Measurements from ENCODE around the gene ZNF771.
A peak's percentile ranks its signal among the peaks of the same experiment; 100 is the strongest.

The ZNF771 gene

GRCh38 chr16:30407102-30407803 lies at the start of gene ZNF771:
ZNF771 (plus strand) TSS chr16:30407606; CDS start chr16:30408054, 448 bp downstream.
- peak; percentile 86 for DNase-seq

GRCh38 chr16:30357715-30358576 lies 49.5 kb upstream of the ZNF771 start:
- no peak for DNase-seq

DNA sequence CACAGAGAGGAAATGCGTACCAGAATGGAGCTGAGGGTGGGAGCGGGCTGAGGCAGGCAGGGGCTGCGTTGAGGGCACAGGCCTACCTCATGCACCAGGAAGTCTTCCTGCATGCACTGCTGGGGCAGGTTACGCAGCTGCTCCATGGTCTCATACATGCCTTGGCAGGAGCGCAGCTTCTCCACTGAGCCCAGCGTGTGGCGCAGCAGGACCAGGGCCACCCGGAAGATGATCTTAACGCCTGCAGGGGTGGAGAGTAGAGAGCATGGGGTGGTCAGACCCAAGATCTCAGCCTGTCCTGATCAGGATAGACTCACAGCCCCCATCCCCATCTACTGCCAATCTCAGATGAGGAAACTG lies 48.8 kb upstream of the ZNF771 start:
- DNase-seq, result no peak

GRCh38 chr16:30358990-30359870 lies 48.2 kb upstream of the ZNF771 start:
- DNase-seq, result no peak

GRCh38 chr16:30359871-30360170 lies 47.6 kb upstream of the ZNF771 start:
- DNase-seq, result no peak

DNA sequence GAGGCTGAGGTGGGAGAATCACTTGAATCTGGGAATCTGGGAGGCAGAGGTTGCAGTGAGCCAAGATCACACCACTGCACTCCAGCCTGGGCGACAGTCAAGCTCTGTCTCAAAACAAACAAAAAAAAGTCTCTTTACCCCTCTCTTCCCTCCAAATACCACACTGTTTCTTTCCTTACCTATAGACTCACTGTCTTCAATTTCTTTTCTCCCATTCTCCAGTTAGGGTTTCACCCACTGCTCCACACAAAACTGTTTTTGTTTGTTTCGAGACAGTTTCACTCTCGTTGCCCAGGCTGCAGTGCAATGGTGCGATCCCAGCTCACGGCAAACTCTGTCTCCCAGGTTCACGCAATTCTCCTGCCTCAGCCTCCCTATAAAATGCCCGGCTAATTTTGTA lies 46.2 kb upstream of the ZNF771 start:
- DNase-seq, result no peak

DNA sequence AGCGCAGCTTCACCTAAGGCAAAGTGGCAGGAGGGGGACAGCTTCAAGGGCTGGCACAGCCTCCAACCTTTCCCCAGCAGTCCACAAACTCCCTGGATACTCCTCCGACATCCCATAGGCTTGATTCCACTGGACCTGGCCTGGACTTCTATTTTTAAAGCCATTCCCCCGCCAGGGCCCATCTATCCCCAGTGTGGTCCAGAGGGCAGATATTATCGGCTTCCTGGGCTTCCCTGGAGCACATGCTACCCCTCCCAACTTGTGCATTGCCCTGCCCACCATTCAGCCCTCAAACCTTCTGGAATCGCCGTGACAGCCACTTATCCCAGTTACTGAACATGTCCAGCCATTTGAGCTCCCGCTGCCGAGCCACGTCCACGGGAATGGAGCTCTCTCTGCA lies 42.2 kb upstream of the ZNF771 start:
- DNase-seq, result no peak

DNA sequence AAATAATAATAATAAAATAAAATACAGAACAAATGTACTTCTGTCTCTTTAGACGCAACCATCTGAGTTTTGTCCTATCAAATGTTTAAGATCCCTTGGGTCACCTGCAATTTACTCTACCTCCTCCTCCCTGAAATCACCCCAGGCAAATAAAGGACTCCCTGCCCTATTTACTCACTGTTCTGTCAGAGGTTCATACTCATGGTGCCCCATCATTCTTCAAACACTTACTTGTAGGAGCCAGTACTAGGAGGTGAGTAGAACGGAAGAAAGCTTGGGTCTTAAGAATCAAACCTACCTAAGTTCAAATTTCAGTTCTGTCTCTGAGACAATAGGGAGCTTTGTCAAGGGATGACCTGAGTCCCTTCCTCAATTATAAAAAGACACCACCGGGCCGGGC lies 40.9 kb upstream of the ZNF771 start:
- DNase-seq, result no peak

GRCh38 chr16:30367349-30368009 lies 39.9 kb upstream of the ZNF771 start:
- DNase-seq, result no peak

GRCh38 chr16:30368122-30368791 lies 39.1 kb upstream of the ZNF771 start:
- peak; percentile 54 for DNase-seq

DNA sequence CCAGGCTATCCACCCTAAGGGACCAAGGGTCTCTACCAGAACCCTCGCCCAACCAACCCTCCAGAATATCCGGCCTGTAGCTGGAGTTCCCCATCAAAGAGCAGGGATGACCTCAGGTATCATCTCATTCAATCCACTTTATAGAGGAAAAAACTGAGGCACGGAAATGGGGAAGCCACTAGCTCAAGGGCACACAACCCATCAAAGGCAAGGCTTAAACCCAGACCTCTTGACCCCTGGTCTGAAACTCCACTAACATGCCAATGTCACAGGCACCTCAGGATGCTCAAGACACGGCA lies 38.7 kb upstream of the ZNF771 start:
- DNase-seq, result no peak

GRCh38 chr16:30369091-30369937 lies 38.1 kb upstream of the ZNF771 start:
- DNase-seq, result no peak

DNA sequence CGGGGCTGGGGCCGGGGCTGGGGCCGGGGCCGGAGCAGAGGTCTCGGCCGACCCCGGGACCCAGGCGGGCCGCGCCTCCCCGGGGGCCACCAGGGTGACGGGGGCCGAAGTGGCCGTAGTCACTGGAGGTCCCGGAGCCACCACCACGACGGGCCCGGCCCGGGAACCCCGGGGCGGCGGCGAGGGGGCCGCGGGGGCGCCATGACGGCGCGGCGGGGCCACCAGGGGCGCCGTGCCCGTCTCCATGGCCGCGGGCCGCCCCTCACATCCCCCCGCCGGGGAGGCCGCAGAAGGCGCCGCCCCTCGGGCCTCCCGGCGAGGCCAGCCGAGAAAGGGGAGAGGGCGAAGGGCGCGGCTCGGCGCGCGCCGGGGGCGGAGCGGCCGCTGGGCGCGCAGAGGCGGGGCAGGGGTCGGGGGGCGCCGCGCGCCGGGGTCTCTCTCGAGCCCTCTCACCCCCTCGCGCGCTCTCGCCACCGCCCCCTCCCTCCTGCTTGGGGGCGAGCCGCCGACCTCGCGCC lies 37.4 kb upstream of the ZNF771 start:
- no peak for DNase-seq

DNA sequence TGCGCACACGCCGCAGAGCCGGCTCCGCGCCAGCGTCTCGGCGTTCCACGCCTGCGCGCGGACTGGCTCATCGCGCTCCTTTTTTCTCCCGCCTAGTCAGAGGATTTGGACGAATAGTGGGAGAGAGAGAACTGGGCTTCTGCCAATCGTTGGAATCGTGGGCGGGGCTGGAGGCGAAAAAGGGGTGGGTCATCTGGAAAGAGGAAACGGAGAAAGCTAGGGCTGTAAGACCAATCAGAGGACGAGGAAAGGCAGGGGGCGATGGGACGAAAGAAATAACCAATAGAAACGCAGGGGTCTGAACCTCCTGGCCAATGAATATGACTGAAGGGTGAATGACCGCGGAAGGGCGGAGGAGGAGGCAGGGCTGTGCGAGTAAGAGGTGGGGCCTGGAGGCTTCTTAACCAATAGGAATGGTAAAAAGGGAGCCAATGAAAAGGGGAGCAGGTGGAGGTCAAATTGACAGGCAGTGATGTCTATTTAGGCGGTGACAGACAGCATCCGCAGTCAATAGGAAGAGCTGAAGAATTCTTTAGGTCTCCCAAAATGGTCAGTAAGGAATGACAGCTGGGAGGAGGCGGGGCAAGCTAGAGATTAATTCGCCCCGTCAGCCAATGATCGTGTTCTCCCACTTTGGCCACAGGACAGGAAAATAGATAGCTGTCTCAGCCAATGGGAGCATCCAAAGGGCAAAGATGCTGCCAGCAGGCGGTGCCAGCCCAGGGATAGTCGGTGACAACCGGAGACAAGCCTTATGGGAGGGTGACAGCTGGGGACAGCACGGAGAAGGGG lies 36.8 kb upstream of the ZNF771 start, which contains the start of gene TBC1D10B:
TBC1D10B (minus strand) TSS at position 39 of the 792 bp plus-strand sequence. CDS start 311 bp downstream, outside the sequence.
- peak; percentile 100 for DNase-seq

DNA sequence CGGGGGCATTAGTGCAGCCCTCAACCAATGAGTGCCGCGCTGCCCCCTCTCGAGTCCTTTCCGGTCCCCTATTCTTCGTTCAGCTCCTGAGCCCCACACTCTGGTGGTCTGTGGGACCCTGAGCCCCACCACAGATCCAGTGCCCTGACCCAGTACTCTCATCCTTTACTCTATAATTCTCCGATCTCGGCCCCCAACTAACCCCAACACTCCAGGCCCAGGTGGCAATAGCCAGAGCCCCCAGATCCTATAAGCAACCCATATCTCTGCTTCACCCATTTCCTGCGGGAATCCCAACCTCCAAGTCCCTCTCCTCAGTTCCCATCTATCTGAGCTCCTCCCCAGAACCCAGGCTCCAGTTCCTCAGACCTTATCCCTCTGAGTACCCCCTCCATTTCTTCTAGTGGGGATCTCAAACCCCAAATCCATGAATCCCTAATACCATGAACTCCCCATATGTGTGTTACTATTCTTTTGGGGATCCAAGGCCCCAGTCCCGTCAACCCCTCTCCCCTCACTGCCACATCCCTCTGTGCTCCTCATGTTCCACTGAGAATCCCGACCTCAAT lies 36.1 kb upstream of the ZNF771 start:
- DNase-seq, result no peak

DNA sequence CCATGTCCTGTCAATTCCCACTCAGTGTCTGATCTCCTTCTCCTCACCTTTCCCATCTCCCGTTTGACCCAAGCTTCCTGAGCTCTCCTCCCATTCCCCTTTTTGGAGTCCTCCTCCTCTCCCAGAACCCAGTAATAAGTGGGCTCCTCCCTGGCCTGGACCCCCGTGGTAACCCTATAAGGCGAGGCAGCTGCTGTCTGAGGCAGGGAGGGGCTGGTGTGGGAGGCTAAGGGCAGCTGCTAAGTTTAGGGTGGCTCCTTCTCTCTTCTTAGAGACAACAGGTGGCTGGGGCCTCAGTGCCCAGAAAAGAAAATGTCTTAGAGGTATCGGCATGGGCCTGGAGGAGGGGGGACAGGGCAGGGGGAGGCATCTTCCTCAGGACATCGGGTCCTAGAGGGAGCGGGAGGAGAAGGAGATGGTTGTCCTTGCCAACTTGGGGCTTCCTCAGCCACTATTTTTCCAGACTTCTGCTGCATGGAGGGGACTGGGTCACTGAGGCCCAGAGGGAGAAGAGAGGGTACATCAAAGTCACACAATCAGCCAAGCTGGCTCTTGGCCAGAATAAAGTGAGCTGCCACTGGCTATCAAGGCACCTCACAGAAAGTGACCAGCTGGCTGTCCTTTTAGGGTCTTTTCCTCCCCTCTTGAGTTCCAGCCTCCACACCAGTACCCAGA lies 35.2 kb upstream of the ZNF771 start:
- DNase-seq, result no peak

DNA sequence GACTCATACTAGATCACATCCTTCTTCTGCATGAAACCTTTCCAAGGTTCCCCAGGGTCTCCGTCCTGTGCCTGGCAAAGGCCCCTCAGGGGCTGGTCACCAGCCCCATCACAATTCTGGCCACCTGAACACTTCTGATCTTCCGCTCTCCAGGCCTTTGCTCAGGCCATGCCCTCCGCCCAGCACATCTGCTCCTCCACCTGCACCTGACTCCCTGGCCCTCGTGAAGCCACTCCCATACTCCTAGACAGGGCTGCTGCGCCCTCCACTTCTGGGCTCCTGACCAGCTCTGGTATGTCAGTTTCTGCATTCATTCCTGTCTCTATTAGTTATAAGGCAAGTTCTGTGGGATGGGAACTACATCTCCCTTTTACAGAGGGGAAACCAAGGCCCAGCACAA lies 34.7 kb upstream of the ZNF771 start:
- no peak for DNase-seq

DNA sequence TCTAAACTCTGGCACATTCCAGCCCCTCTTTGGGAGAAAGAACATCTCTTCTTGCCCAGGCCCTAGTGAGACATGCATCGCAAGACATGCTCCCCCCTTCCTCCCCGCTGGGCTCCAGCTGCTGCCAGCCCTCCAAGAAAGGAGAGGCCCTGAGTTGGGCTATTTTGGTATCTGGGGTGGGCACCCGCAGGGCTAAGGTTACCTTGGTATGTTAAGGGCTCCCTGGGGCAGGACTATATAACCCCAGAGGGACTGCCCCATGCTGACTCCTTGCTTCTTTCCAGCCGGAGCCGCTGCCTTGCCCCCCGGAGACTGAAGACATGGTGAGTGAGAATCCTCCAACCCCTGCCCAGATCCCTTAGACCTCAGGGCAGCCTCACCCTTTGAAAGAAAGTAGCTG lies 32.9 kb upstream of the ZNF771 start, which contains the start of gene MYL11:
MYL11 (plus strand) TSS at position 265 of the 400 bp plus-strand sequence; CDS start at position 321, 56 bp downstream.
- DNase-seq, result no peak

DNA sequence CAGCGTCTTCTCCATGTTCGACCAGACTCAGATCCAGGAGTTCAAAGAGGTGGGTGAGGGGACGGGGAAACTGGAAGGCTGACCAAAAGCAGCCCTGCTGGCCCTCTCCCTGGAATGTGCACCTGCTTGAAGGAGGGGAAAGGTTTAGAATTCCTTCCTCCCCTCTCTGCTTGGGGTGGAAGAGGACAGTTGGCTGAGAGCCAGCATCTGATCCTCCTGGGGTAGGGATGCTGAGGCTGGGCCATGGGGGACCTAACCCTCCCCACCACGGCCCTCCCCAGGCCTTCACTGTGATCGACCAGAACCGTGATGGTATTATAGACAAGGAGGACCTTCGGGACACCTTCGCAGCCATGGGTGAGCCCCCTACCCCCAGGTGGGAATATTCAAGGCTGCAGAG lies 31.5 kb upstream of the ZNF771 start:
- no peak for DNase-seq
